OCI-LY7 (cell line): ENCODE measurements around the gene TMEM242. TPM values are rescaled to one million over a fixed set of nuclear protein-coding genes. Genes with fewer than 3 reads are reported as not detected.

Experiments
- BruUV-seq: library from RNA; stranded (reverse); fragments of 400-500 nt; replicated peaks from 2 replicates; lab custom pipeline; 2021; lab: Mats Ljungman, UMichigan
- CTCF ChIA-PET: fragments of 300-600 bp; sonication (Branson Sonifier 250); formaldehyde crosslinking; loops from one replicate; lab custom pipeline; 2022; ENCODE audit warnings: antibody characterized with exemption; ENCODE audit not compliant: unreplicated experiment; lab: Charles Lee
- POLR2A ChIA-PET: fragments of 300-600 bp; sonication (Branson Sonifier 250); formaldehyde crosslinking; loops from one replicate; lab custom pipeline; 2022; ENCODE audit warnings: antibody characterized with exemption; lab: Charles Lee
- DNase-seq: peaks from one replicate; pipeline ENCODE4 v3.0.0-alpha.2; 2015; ENCODE audit warnings: low spot score
- H2AFZ ChIP-seq: fragments of 200-600 bp; sonication (generic), shearing (Covaris generic); 2 replicates; pipeline ENCODE4 v1.6.1; 2014; ENCODE audit warnings: mild to moderate bottlenecking, antibody characterized with exemption, low read length, moderate library complexity
- H3K27ac ChIP-seq: fragments of 200-600 bp; sonication (generic); 2 replicates; pipeline ENCODE4 v1.5.1; 2014; ENCODE audit warnings: mixed run types, low read depth, mild to moderate bottlenecking, moderate library complexity, low read length, inconsistent platforms; ENCODE audit not compliant: poor library complexity, severe bottlenecking
- H3K36me3 ChIP-seq: fragments of 200-600 bp; sonication (generic); 2 replicates; pipeline ENCODE4 v1.6.1; 2014; ENCODE audit warnings: mild to moderate bottlenecking, antibody characterized with exemption, low read length, moderate library complexity, mixed read lengths; ENCODE audit not compliant: insufficient read depth
- H3K4me1 ChIP-seq: fragments of 200-600 bp; sonication (generic); 2 replicates; pipeline ENCODE4 v1.5.1; 2014; ENCODE audit warnings: mild to moderate bottlenecking, low read length; ENCODE audit not compliant: insufficient read depth, poor library complexity, severe bottlenecking
- H3K4me2 ChIP-seq: fragments of 200-600 bp; sonication (generic); 2 replicates; pipeline ENCODE4 v1.6.1; 2014; ENCODE audit warnings: mild to moderate bottlenecking, low read length
- H3K4me3 ChIP-seq: fragments of 200-600 bp; sonication (generic); 2 replicates; pipeline ENCODE4 v1.5.1; 2014; ENCODE audit warnings: mild to moderate bottlenecking, low read depth, low read length; ENCODE audit not compliant: poor library complexity, severe bottlenecking
- H3K79me2 ChIP-seq: fragments of 200-600 bp; sonication (generic); 2 replicates; pipeline ENCODE4 v1.6.1; 2016; ENCODE audit warnings: low read depth, mild to moderate bottlenecking, low read length, moderate library complexity, mixed read lengths; ENCODE audit not compliant: insufficient read depth
- H3K9me2 ChIP-seq: fragments of 200-600 bp; sonication (generic); 2 replicates; pipeline ENCODE4 v1.6.1; 2016; ENCODE audit warnings: mild to moderate bottlenecking, low read length, mixed read lengths; ENCODE audit not compliant: insufficient read depth
- H3K9me3 ChIP-seq: fragments of 200-600 bp; sonication (generic); 2 replicates; pipeline ENCODE4 v1.6.1; 2014; ENCODE audit warnings: mild to moderate bottlenecking, mixed run types, low read length, mixed read lengths
- H4K20me1 ChIP-seq: fragments of 200-600 bp; sonication (generic); 2 replicates; pipeline ENCODE4 v1.6.1; 2014; ENCODE audit warnings: mild to moderate bottlenecking, antibody characterized with exemption, low read length, moderate library complexity, mixed read lengths; ENCODE audit not compliant: insufficient read depth
- EZH2phosphoT487 ChIP-seq: fragments of 200-600 bp; sonication (generic); IDR thresholded peaks from 2 replicates; pipeline ENCODE4 v1.6.1; 2018; ENCODE audit warnings: low read depth, borderline replicate concordance, mild to moderate bottlenecking, mixed run types, antibody characterized with exemption, low read length, moderate library complexity, mixed read lengths
- intact Hi-C: fragments of 100-400 bp; cut with micrococcal nuclease; formaldehyde crosslinking; loops from one replicate; pipeline ENCODE4 v1.10.0; 2022; ENCODE audit not compliant: unreplicated experiment
- total RNA-seq, 2 experiments: library from RNA; depleted of rRNA in 1 of 2; stranded (reverse); fragments of >200 nt in 1 of 2; shearing (Covaris generic) in 1 of 2; gene quantifications; 2 replicates each; pipeline ENCODE4 v1.2.3, GENCODE V29; 2014 to 2022
- TF ChIP-seq, protein P1 (sequence below): fragments of 200-600 bp; sonication (generic); conservative IDR thresholded peaks from 2 replicates; pipeline ENCODE4 v1.5.1; 2014; ENCODE audit warnings: mild to moderate bottlenecking, antibody characterized with exemption, low read length, moderate library complexity, mixed read lengths

Gene TMEM242
- total RNA-seq, 2 experiments from 2014 or later, result 4.5 to 9.2 TPM

DNA sequence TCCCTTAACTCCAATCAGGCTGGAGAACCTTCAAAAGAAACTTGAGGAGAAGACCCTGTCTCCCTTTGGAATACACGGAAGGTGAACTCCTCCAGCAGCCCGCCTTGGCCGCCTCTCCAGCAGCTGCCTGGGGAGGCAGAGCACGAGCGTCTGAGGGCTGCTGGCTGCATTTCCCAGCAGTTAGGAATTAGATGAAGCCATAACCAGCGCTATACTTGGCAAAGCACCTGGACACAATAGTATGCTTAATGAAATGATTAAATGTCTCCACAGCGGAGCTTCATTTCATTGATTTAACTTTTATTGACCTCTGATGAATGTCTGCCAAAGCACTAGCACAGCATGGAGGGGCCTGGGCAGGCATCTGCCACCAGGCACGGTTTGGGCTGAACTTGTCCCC is 73.5 kb downstream of the TMEM242 start:
- CTCF ChIA-PET, result interaction anchor here (0.6 kb wide), 1 partner anchor 1778 kb away, joined by 3 read pairs; no protein-coding TSS in a partner anchor

DNA sequence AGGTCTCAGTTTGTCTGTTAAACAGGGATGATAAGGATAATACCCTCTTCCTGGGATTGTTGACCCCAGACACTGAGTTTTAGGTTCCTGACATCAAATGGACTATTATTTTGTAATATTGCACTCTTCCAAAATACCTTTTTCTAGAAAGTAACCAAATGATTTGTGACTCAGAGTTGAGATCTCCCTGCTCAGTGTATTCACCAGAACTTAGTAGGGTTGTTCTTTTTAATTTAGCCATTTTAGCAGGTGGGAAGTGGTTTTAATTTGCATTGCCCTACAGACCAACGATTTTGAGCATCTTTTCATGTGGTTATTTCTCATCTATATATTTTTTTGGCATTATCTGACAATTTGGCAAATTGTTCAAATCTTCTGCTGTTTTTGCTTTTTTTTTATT is 75.1 kb downstream of the TMEM242 start:
- TF ChIP-seq, protein P1, sequence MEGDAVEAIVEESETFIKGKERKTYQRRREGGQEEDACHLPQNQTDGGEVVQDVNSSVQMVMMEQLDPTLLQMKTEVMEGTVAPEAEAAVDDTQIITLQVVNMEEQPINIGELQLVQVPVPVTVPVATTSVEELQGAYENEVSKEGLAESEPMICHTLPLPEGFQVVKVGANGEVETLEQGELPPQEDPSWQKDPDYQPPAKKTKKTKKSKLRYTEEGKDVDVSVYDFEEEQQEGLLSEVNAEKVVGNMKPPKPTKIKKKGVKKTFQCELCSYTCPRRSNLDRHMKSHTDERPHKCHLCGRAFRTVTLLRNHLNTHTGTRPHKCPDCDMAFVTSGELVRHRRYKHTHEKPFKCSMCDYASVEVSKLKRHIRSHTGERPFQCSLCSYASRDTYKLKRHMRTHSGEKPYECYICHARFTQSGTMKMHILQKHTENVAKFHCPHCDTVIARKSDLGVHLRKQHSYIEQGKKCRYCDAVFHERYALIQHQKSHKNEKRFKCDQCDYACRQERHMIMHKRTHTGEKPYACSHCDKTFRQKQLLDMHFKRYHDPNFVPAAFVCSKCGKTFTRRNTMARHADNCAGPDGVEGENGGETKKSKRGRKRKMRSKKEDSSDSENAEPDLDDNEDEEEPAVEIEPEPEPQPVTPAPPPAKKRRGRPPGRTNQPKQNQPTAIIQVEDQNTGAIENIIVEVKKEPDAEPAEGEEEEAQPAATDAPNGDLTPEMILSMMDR, result no peak
- TF ChIP-seq EZH2phosphoT487, result no peak
- DNase-seq, result no peak
- peaks cover 7% of the 10 kb centered on the region; the same call in 1 of the 2 replicates for H3K9me3 ChIP-seq
- CTCF ChIA-PET, result no interaction called here
- H3K4me3 ChIP-seq, result no peak overlapping the region
- H3K4me1 ChIP-seq, result no peaks in the 10 kb centered on the region
- no peaks in the 10 kb centered on the region for H3K79me2 ChIP-seq
- H3K4me2 ChIP-seq, result no peak overlapping the region
- H3K27ac ChIP-seq, result no peak overlapping the region
- intact Hi-C loops, result no loop called here
- no peaks in the 10 kb centered on the region for H3K36me3 ChIP-seq
- H3K9me2 ChIP-seq, result no peaks in the 10 kb centered on the region
- POLR2A ChIA-PET, result no interaction called here
- no peaks in the 10 kb centered on the region for H4K20me1 ChIP-seq
- no peak overlapping the region for H2AFZ ChIP-seq
- BruUV-seq, result no TSS peak

More for the DNA sequence above, 73.5 kb downstream of the TMEM242 start:
- Histone ChIP-seq H3K9me3 (peaks cover 7% of the 10 kb centered on the region; the same call in 1 of the 2 replicates), H2AFZ (no peak overlapping the region), H3K27ac (no peak overlapping the region), H4K20me1 (no peaks in the 10 kb centered on the region), H3K9me2 (no peaks in the 10 kb centered on the region), H3K79me2 (no peaks in the 10 kb centered on the region), H3K36me3 (no peaks in the 10 kb centered on the region), H3K4me3 (no peak overlapping the region), H3K4me1 (no peaks in the 10 kb centered on the region), H3K4me2 (no peak overlapping the region)
- TF ChIP-seq, protein P1, result no peak
- no peak for TF ChIP-seq EZH2phosphoT487
- POLR2A ChIA-PET, result interaction anchor here (0.7 to 1.4 kb wide), 2 partner anchors 71 to 370 kb away, joined by 3 read pairs; no protein-coding TSS in a partner anchor
- no TSS peak for BruUV-seq
- DNase-seq, result no peak
- intact Hi-C loops, result no loop called here

DNA sequence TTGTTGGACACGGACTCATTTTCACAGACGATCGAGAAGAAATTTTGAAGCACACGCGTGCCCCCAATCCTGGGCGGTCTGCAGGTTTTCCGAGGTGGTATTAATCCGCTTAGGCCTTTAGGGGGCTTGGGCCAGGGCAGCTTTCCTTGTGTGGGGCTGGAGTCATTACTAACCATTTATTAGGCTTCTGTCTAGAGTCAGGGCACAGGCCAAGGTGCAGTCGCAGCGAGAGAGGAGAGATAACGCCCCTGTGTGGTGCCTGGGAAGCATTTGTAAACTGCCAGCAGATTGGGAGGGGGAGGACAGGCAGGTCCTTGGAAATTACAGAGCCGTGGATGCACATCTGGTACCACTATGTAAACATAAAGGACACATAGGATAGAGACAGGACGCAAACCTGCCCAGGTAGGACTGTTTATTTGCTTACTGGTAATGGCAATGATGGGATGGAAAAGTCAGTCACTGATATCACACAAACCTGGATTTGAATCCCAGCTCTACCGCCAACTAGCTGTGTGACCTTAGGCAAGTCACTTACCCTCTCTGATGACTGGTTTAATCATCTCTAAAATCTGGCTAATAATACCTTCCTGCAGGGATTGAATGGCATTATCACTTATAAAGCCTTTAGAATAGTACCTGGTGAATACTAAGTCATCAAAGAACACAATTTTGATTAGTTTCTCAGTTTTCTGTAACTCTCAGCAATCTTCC is 76.4 kb downstream of the TMEM242 start:
- H4K20me1 ChIP-seq, result no peaks in the 10 kb centered on the region
- H3K4me2 ChIP-seq, result no peak overlapping the region
- intact Hi-C loops, result no loop called here
- H3K9me3 ChIP-seq, result peaks cover 7% of the 10 kb centered on the region; the same call in 1 of the 2 replicates
- no TSS peak for BruUV-seq
- DNase-seq, result no peak
- H3K36me3 ChIP-seq, result no peaks in the 10 kb centered on the region
- POLR2A ChIA-PET, result no interaction called here
- TF ChIP-seq EZH2phosphoT487, result no peak
- TF ChIP-seq, protein P1, result no peak
- no peak overlapping the region for H3K4me3 ChIP-seq
- no peaks in the 10 kb centered on the region for H3K4me1 ChIP-seq
- no peak overlapping the region for H2AFZ ChIP-seq
- no peak overlapping the region for H3K27ac ChIP-seq
- CTCF ChIA-PET, result no interaction called here
- H3K9me2 ChIP-seq, result no peaks in the 10 kb centered on the region
- H3K79me2 ChIP-seq, result no peaks in the 10 kb centered on the region
